PFSK-1 (cell line): ENCODE results near the gene TMEM138.

Experiments used
- FOXP2 ChIP-seq: optimal IDR thresholded peaks from 2 replicates; pipeline ENCODE3; 2011; ENCODE audit warnings: borderline replicate concordance, control low read depth, inconsistent platforms; ENCODE audit not compliant: insufficient read depth; ENCODE audit errors: extremely low read length, extremely low read depth
- POLR2AphosphoS5 ChIP-seq: IDR thresholded peaks from 2 replicates; pipeline ENCODE4 v1.6.1; 2012; ENCODE audit warnings: low read depth, mild to moderate bottlenecking, control low read depth, low read length, moderate library complexity
- REST ChIP-seq, 2 experiments: IDR thresholded peaks; 2 replicates each; pipeline versions ENCODE4 v1.6.1 to v1.8.0; 2011 to 2012; ENCODE audit warnings: low read depth in 2 of 2, low read length in 2 of 2, control low read depth in 1 of 2, inconsistent platforms in 1 of 2, mild to moderate bottlenecking in 1 of 2, moderate library complexity in 1 of 2; ENCODE audit not compliant: insufficient read depth in 1 of 2
- SIN3A ChIP-seq: IDR thresholded peaks from 2 replicates; pipeline ENCODE4 v1.6.1; 2012; ENCODE audit warnings: mild to moderate bottlenecking, low read length, moderate library complexity, borderline replicate concordance; ENCODE audit not compliant: insufficient read depth
- TAF1 ChIP-seq: IDR thresholded peaks from 2 replicates; pipeline ENCODE4 v1.6.1; 2012; ENCODE audit warnings: low read length, control low read depth, borderline replicate concordance; ENCODE audit not compliant: insufficient read depth

Gene TMEM138

GRCh38 chr11:61369372-61370348 lies 7.5 kb downstream of the TMEM138 start:
- TF ChIP-seq POLR2AphosphoS5, result peak; percentile 14; the same call in 1 of the 2 replicates
- no peak for TF ChIP-seq TAF1

- TF ChIP-seq FOXP2 (no peak), POLR2AphosphoS5 (no peak; the same call in 1 of the 2 replicates), REST (IDR thresholded peaks at IDR 0.05; ENCODE audit: insufficient read depth in 1 of 2, low read depth in 2 of 2, low read length in 2 of 2) (no peak), SIN3A (no peak), TAF1 (no peak)
Observed at GRCh38 chr11:61370349-61371005, 8.3 kb downstream of the TMEM138 start.

- TF ChIP-seq SIN3A (no peak), TAF1 (no peak), REST (IDR thresholded peaks at IDR 0.05; ENCODE audit: insufficient read depth in 1 of 2, low read depth in 2 of 2, low read length in 2 of 2) (no peak), POLR2AphosphoS5 (no peak), FOXP2 (no peak)
Observed at GRCh38 chr11:61372659-61373420, 10.7 kb downstream of the TMEM138 start.

GRCh38 chr11:61375761-61376108 lies 13.6 kb downstream of the TMEM138 start:
- no peak for TF ChIP-seq SIN3A
- TF ChIP-seq REST (IDR thresholded peaks at IDR 0.05; ENCODE audit: insufficient read depth in 1 of 2, low read depth in 2 of 2, low read length in 2 of 2), result 0 out of 4 replicates have a peak, but pooled peaks of 1 of the 2 experiments have one; percentile 48

GRCh38 chr11:61377461-61378160 lies 15.4 kb downstream of the TMEM138 start:
- TF ChIP-seq REST (IDR thresholded peaks at IDR 0.05; ENCODE audit: insufficient read depth in 1 of 2, low read depth in 2 of 2, low read length in 2 of 2) (no peak), POLR2AphosphoS5 (no peak), SIN3A (no peak), FOXP2 (no peak), TAF1 (no peak)
